ENCODE data around the gene RAD23A. TPM values are rescaled to one million over a fixed set of nuclear protein-coding genes. Genes with fewer than 3 reads are reported as not detected.

Gene RAD23A
- total and polyA plus RNA-seq, 9 of the 15 experiments (the other 6 are each of a cell fraction or from before 2014, with no cell fraction given): 9.5 to 181 (median 101) TPM

- H3K4me1 ChIP-seq (replicated peaks in 1 of 2; ENCODE audit: control insufficient read depth in 2 of 2, insufficient read depth in 2 of 2, low read length in 2 of 2): peaks cover 9 to 43% of the 10 kb centered on the region in 2 experiments; a peak in 4 of 5 replicates
- H4K20me1 ChIP-seq (replicated peaks; ENCODE audit: control insufficient read depth, insufficient read depth, low read length): no peaks in the 10 kb centered on the region
- WGBS (ENCODE audit: insufficient coverage, low coverage, missing lambda C conversion rate): 57% methylated on average over 16 of the region's 19 CpGs
- ChIA-PET CTCF (ENCODE audit: low intra/inter-chr PET ratio) (no interaction called here), POLR2A (interaction anchor here (0.6 to 0.9 kb wide), 3 partner anchors 29 to 112 kb away, joined by 3 to 5 read pairs (median 3); partner anchors contain the start of gene RAD23A)
- H3K9me1 ChIP-seq (ENCODE audit: control insufficient read depth, insufficient read depth, low read length): peaks cover 4% of the 10 kb centered on the region
- no peak overlapping the region for H3K4me3 ChIP-seq
- no peaks in the 10 kb centered on the region for H3K79me2 ChIP-seq (ENCODE audit: control insufficient read depth, insufficient read depth, low read length)
- H3K27me3 ChIP-seq (ENCODE audit: control insufficient read depth in 2 of 2, insufficient read depth in 2 of 2, low read length in 2 of 2): no peaks in the 10 kb centered on the region
- H2AFZ ChIP-seq (ENCODE audit: low read depth, low read length): no peak overlapping the region; the same call in 1 of the 2 replicates
- DNase-seq (ENCODE audit: extremely low read depth in 1 of 4, low spot score in 3 of 4) (peak; percentile 36 to 67 (median 54)), FAIRE-seq (peak; percentile 85), ATAC-seq (peak; percentile 86)
- peak overlapping the region in 1 of 2 experiments; percentile 90; a peak in 2 of 4 replicates for H3K9ac ChIP-seq (ENCODE audit: insufficient read depth in 1 of 2, low read depth in 2 of 2, low read length in 2 of 2)
- no peaks in the 10 kb centered on the region for H3K9me3 ChIP-seq (replicated peaks; ENCODE audit: control insufficient read depth, insufficient read depth, low read depth, low read length)
- H3K36me3 ChIP-seq (ENCODE audit: control insufficient read depth, insufficient read depth, low read length): no peaks in the 10 kb centered on the region
- H3K4me2 ChIP-seq (ENCODE audit: insufficient read depth, low read length): no peak overlapping the region
- BruUV-seq (replicated peaks): no TSS peak
- no peak overlapping the region for H3K27ac ChIP-seq (ENCODE audit: extremely low read depth, low read depth, low read length)
- intact Hi-C loops (cut with micrococcal nuclease): loop anchor here (5.0 kb wide), 1 partner anchor 288 kb away; no protein-coding TSS in a partner anchor
- in situ Hi-C loops (cut with MboI): loop anchor here (5.0 to 10.0 kb wide), 2 partner anchors 118 to 450 kb away; no protein-coding TSS in a partner anchor
- peak; percentile 24; the same call in 1 of the 2 replicates for TF ChIP-seq POLR2G (IDR thresholded peaks at IDR 0.05; ENCODE audit: low read depth, low read length)
- TF ChIP-seq ZNF589 (CRISPR knock-in tag; IDR thresholded peaks at IDR 0.05; ENCODE audit: low read depth): no peak
- peak; percentile 77 for TF ChIP-seq JUND (IDR thresholded peaks at IDR 0.05; ENCODE audit: borderline replicate concordance, low read depth, low read length)
- peak; percentile 61; the same call in 1 of the 3 replicates for TF ChIP-seq JUND (tag; IDR thresholded peaks at IDR 0.05; ENCODE audit: borderline replicate concordance, low read depth, low read length)
- TF ChIP-seq CREM (IDR thresholded peaks at IDR 0.05; ENCODE audit: low read depth): peak; percentile 40; the same call in 1 of the 2 replicates
- TF ChIP-seq ATF3 (IDR thresholded peaks at IDR 0.05): peak; percentile 78
- TF ChIP-seq ATF3 (CRISPR knock-in tag; conservative IDR thresholded peaks at IDR 0.05): no peak
- no peak for TF ChIP-seq SMAD2 (IDR thresholded peaks at IDR 0.05; ENCODE audit: low read depth, low read length)
- 0 out of 2 replicates have a peak, but pooled peaks have one; percentile 29 for TF ChIP-seq JUN (IDR thresholded peaks at IDR 0.05; ENCODE audit: borderline replicate concordance, low read depth, low read length)
- no peak for TF ChIP-seq JUN (CRISPR knock-in tag; IDR thresholded peaks at IDR 0.05; ENCODE audit: borderline replicate concordance)
- peak; percentile 47 for TF ChIP-seq PKNOX1 (IDR thresholded peaks at IDR 0.05)
- TF ChIP-seq ZNF384 (IDR thresholded peaks at IDR 0.05; ENCODE audit: low read depth, low read length): peak; percentile 90
- no peak for TF ChIP-seq PTBP1 (IDR thresholded peaks at IDR 0.05; ENCODE audit: low read depth, low read length)
- no peak for TF ChIP-seq TRIM25 (IDR thresholded peaks at IDR 0.05; ENCODE audit: borderline replicate concordance)
- no peak for TF ChIP-seq ZBTB34 (CRISPR knock-in tag; IDR thresholded peaks at IDR 0.05)
These were observed 28.9 kb downstream of the RAD23A start for GRCh38 chr19:12974301-12975220.

All from K562 (cell line).